ENCODE data around the gene FCRL2.
"Not testable (repeated sequence)": the region's sequence is repeated elsewhere in the genome, so short reads cannot be mapped to it uniquely, and the experiment has no call there.

Gene FCRL2

GRCh38 chr1:157748262-157748817 is 28.6 kb downstream of the FCRL2 start:
- DNase-seq, result no peak

- DNase-seq, result no peak
Observed at GRCh38 chr1:157739229-157739901, 37.6 kb downstream of the FCRL2 start.

- not testable (repeated sequence) for DNase-seq
Observed at GRCh38 chr1:157735991-157736390, 40.9 kb downstream of the FCRL2 start.

GRCh38 chr1:157734321-157734720 is 42.6 kb downstream of the FCRL2 start:
- no peak for DNase-seq

GRCh38 chr1:157732755-157733154 is 44.2 kb downstream of the FCRL2 start:
- DNase-seq, result no peak

- DNase-seq, result no peak
Observed at GRCh38 chr1:157725221-157725577, 51.7 kb downstream of the FCRL2 start.

GRCh38 chr1:157724537-157725220 is 52.3 kb downstream of the FCRL2 start:
- no peak for DNase-seq

GRCh38 chr1:157723157-157723556 is 53.8 kb downstream of the FCRL2 start:
- DNase-seq, result no peak

GRCh38 chr1:157721985-157722384 is 54.9 kb downstream of the FCRL2 start:
- no peak for DNase-seq

GRCh38 chr1:157715736-157716135 is 61.2 kb downstream of the FCRL2 start:
- DNase-seq, result no peak

- no peak for DNase-seq
Observed at GRCh38 chr1:157711802-157712201, 65.1 kb downstream of the FCRL2 start.

- DNase-seq, result no peak
Observed at GRCh38 chr1:157704878-157705277, 72.1 kb downstream of the FCRL2 start.

- no peak for DNase-seq
Observed at GRCh38 chr1:157703981-157704380, 73.0 kb downstream of the FCRL2 start.

- DNase-seq, result no peak
Observed at GRCh38 chr1:157702308-157702825, 74.6 kb downstream of the FCRL2 start.

- DNase-seq, result no peak
Observed at GRCh38 chr1:157700732-157701131, 76.2 kb downstream of the FCRL2 start, which contains the start of gene FCRL3. Gene FCRL3, minus strand, starts transcription at chr1:157700769. Its CDS starts 280 bp downstream, at chr1:157700489.

- no peak for DNase-seq
Observed at GRCh38 chr1:157700305-157700704, 76.6 kb downstream of the FCRL2 start.

- no peak for DNase-seq
Observed at GRCh38 chr1:157697781-157698569, 79.0 kb downstream of the FCRL2 start.

- DNase-seq, result no peak
Observed at GRCh38 chr1:157696966-157697628, 79.8 kb downstream of the FCRL2 start.

Measured in stimulated activated naive CD4-positive, alpha-beta T cell (primary cell).